H9 (cell line): Measurements from ENCODE around the gene ZNF362. TPM values are rescaled to one million over a fixed set of nuclear protein-coding genes. Genes with fewer than 3 reads are reported as not detected.

ENCODE experiments used
- DNase-seq: peaks from one replicate; pipeline ENCODE4 v3.0.0-alpha.2; 2017
- H2AFZ ChIP-seq: one replicate; pipeline ENCODE4 v1.6.1; 2013; ENCODE audit warnings: mild to moderate bottlenecking, low read length, control low read depth, moderate library complexity
- H2AK5ac ChIP-seq: 2 replicates; pipeline ENCODE4 v1.6.1; 2013; ENCODE audit warnings: low read length, control low read depth, mixed read lengths; ENCODE audit not compliant: insufficient read length
- H2BK120ac ChIP-seq: one replicate; pipeline ENCODE4 v1.6.1; 2013; ENCODE audit warnings: low read depth, mild to moderate bottlenecking, low read length, control low read depth, inconsistent platforms; ENCODE audit not compliant: poor library complexity, severe bottlenecking
- H2BK12ac ChIP-seq: 2 replicates; pipeline ENCODE4 v1.6.1; 2013; ENCODE audit warnings: low read length, control low read depth, mixed read lengths, low read depth; ENCODE audit not compliant: insufficient read length
- H2BK15ac ChIP-seq: 2 replicates; pipeline ENCODE4 v1.6.1; 2013; ENCODE audit warnings: low read depth, low read length, control low read depth
- H2BK20ac ChIP-seq: one replicate; pipeline ENCODE4 v1.6.1; 2013; ENCODE audit warnings: low read depth, mild to moderate bottlenecking, low read length, control low read depth, inconsistent platforms; ENCODE audit not compliant: poor library complexity, severe bottlenecking
- H2BK5ac ChIP-seq: 2 replicates; pipeline ENCODE4 v1.6.1; 2013; ENCODE audit warnings: low read length, control low read depth, mixed read lengths; ENCODE audit not compliant: insufficient read length
- H3K14ac ChIP-seq: 2 replicates; pipeline ENCODE4 v1.6.1; 2013; ENCODE audit warnings: low read length, control low read depth; ENCODE audit not compliant: insufficient read depth
- H3K18ac ChIP-seq: 2 replicates; pipeline ENCODE4 v1.6.1; 2013; ENCODE audit warnings: low read depth, mild to moderate bottlenecking, mixed read lengths, low read length, control low read depth; ENCODE audit not compliant: insufficient read length
- H3K23ac ChIP-seq: 2 replicates; pipeline ENCODE4 v1.6.1; 2013; ENCODE audit warnings: low read length, control low read depth, mixed read lengths, low read depth; ENCODE audit not compliant: insufficient read length
- H3K23me2 ChIP-seq: 2 replicates; pipeline ENCODE4 v1.6.1; 2013; ENCODE audit warnings: low read depth, mild to moderate bottlenecking, mixed read lengths, low read length, control low read depth; ENCODE audit not compliant: insufficient read length, poor library complexity, severe bottlenecking
- H3K27ac ChIP-seq: 2 replicates; pipeline ENCODE4 v1.5.1; 2013; ENCODE audit warnings: low read length, control low read depth, mixed read lengths, low read depth; ENCODE audit not compliant: insufficient read length
- H3K27me3 ChIP-seq: 2 replicates; pipeline ENCODE4 v1.6.1; 2013; ENCODE audit warnings: low read length, control low read depth, inconsistent platforms; ENCODE audit not compliant: insufficient read depth
- H3K4ac ChIP-seq: 2 replicates; pipeline ENCODE4 v1.6.1; 2013; ENCODE audit warnings: low read depth, mild to moderate bottlenecking, control low read depth, inconsistent platforms, low read length, moderate library complexity
- H3K4me1 ChIP-seq: 2 replicates; pipeline ENCODE4 v1.6.1; 2013; ENCODE audit warnings: low read length, control low read depth, inconsistent platforms; ENCODE audit not compliant: insufficient read depth
- H3K4me2 ChIP-seq: 2 replicates; pipeline ENCODE4 v1.6.1; 2013; ENCODE audit warnings: low read length, control low read depth, mixed read lengths; ENCODE audit not compliant: insufficient read length, insufficient read depth
- H3K56ac ChIP-seq: 2 replicates; pipeline ENCODE4 v1.6.1; 2013; ENCODE audit warnings: low read depth, mild to moderate bottlenecking, mixed read lengths, low read length, control low read depth; ENCODE audit not compliant: insufficient read length
- H3K79me1 ChIP-seq: 2 replicates; pipeline ENCODE4 v1.6.1; 2013; ENCODE audit warnings: low read depth, mild to moderate bottlenecking, moderate library complexity, low read length, control low read depth, inconsistent platforms; ENCODE audit not compliant: insufficient read depth, poor library complexity, severe bottlenecking
- H3K79me2 ChIP-seq: 2 replicates; pipeline ENCODE4 v1.6.1; 2013; ENCODE audit warnings: low read length, control low read depth, inconsistent platforms; ENCODE audit not compliant: insufficient read depth
- H3K9ac ChIP-seq: 2 replicates; pipeline ENCODE4 v1.6.1; 2013; ENCODE audit warnings: low read length, control low read depth, mixed read lengths; ENCODE audit not compliant: insufficient read length; ENCODE audit errors: extremely low read depth
- H3K9me3 ChIP-seq: one replicate; pipeline ENCODE4 v1.6.1; 2013; ENCODE audit warnings: low read depth, low read length, inconsistent platforms; ENCODE audit not compliant: control insufficient read depth
- H3T11ph ChIP-seq: one replicate; pipeline ENCODE4 v1.6.1; 2013; ENCODE audit warnings: mild to moderate bottlenecking, low read length, control low read depth, inconsistent platforms
- H4K20me1 ChIP-seq: one replicate; pipeline ENCODE4 v1.6.1; 2013; ENCODE audit not compliant: control insufficient read depth, insufficient read length, insufficient read depth
- H4K5ac ChIP-seq: 2 replicates; pipeline ENCODE4 v1.6.1; 2013; ENCODE audit warnings: low read depth, mild to moderate bottlenecking, mixed read lengths, low read length, control low read depth; ENCODE audit not compliant: insufficient read length
- H4K8ac ChIP-seq: replicated peaks from 2 replicates; pipeline ENCODE4 v1.6.1; 2013; ENCODE audit warnings: low read length, control low read depth, mixed read lengths, low read depth; ENCODE audit not compliant: insufficient read length
- H4K91ac ChIP-seq: 2 replicates; pipeline ENCODE4 v1.6.1; 2013; ENCODE audit warnings: low read depth, mild to moderate bottlenecking, moderate library complexity, mixed read lengths, low read length, control low read depth; ENCODE audit not compliant: insufficient read length
- H3K27ac Mint-ChIP-seq, 3 experiments: 2 replicates in 2 of 3; 3 replicates in 1 of 3; pipeline ENCODE4 v1.8.0; 2020 to 2021; ENCODE audit warnings: mixed read lengths in 3 of 3, mild to moderate bottlenecking in 1 of 3, moderate library complexity in 1 of 3
- H3K27me3 Mint-ChIP-seq: 2 replicates; pipeline ENCODE4 v1.8.0; 2021; ENCODE audit warnings: low read depth, mild to moderate bottlenecking, moderate library complexity, mixed read lengths
- H3K36me3 Mint-ChIP-seq, 3 experiments: 2 replicates in 2 of 3; 3 replicates in 1 of 3; pipeline ENCODE4 v1.8.0; 2020 to 2021; ENCODE audit warnings: low read depth in 3 of 3, mixed read lengths in 3 of 3; ENCODE audit not compliant: insufficient read depth in 1 of 3
- H3K4me1 Mint-ChIP-seq, 2 experiments: 2 replicates each; pipeline ENCODE4 v1.8.0; 2020; ENCODE audit warnings: mixed read lengths in 2 of 2
- H3K4me3 Mint-ChIP-seq, 2 experiments: 2 replicates in 1 of 2; 3 replicates in 1 of 2; pipeline ENCODE4 v1.8.0; 2020 to 2021; ENCODE audit warnings: mild to moderate bottlenecking in 2 of 2, mixed read lengths in 2 of 2, moderate library complexity in 1 of 2
- H3K9me3 Mint-ChIP-seq, 2 experiments: 2 replicates in 1 of 2; 3 replicates in 1 of 2; pipeline ENCODE4 v1.8.0; 2020; ENCODE audit warnings: mild to moderate bottlenecking in 2 of 2, mixed read lengths in 2 of 2, moderate library complexity in 1 of 2
- CTCF ChIP-seq: fragments of 200-600 bp; sonication (generic); conservative IDR thresholded peaks from 3 replicates; pipeline ENCODE4 v1.8.0; 2021; ENCODE audit warnings: antibody characterized with exemption, mild to moderate bottlenecking
- WGBS: extraction: QIAGEN DNeasy Blood & Tissue Kit; methylation state at CpG from one replicate; pipeline ENCODE4 v1.1.7; 2013; ENCODE audit warnings: missing lambda C conversion rate, low lambda C conversion rate, mixed read lengths; ENCODE audit not compliant: insufficient read length; ENCODE audit errors: extremely low coverage; 5-methylcytosine and 5-hydroxymethylcytosine counted together
- total RNA-seq: library from RNA; stranded (reverse); gene quantifications from 2 replicates; pipeline ENCODE4 v1.2.1, GENCODE V29; 2021

The ZNF362 gene
- total RNA-seq, 1 experiment from 2014 or later: 18.7 TPM

- H3K79me1 ChIP-seq: no peaks in the 10 kb centered on the region
- H3K79me2 ChIP-seq: no peaks in the 10 kb centered on the region
- H4K91ac ChIP-seq: no peak overlapping the region
- no peak overlapping the region for H3K18ac ChIP-seq
- no peak overlapping the region for H2AFZ ChIP-seq
- no peak overlapping the region for H2AK5ac ChIP-seq
- no peaks in the 10 kb centered on the region for H3K27me3 ChIP-seq
- peaks cover 19 to 39% (median 36%) of the 10 kb centered on the region in 3 experiments; a peak in 6 of 7 replicates for H3K36me3 Mint-ChIP-seq
- H3K27ac Mint-ChIP-seq: no peak overlapping the region; a peak in 1 of 7 replicates
- H2BK15ac ChIP-seq: no peak overlapping the region
- H2BK12ac ChIP-seq: no peak overlapping the region
- no peak overlapping the region for H3K27ac ChIP-seq
- H3K23me2 ChIP-seq: no peaks in the 10 kb centered on the region
- no peak overlapping the region for H2BK5ac ChIP-seq
- H3K27me3 Mint-ChIP-seq: no peaks in the 10 kb centered on the region; the same call in 1 of the 2 replicates
- H3K4ac ChIP-seq: no peak overlapping the region
- no CpG with 5 or more reads among the region's 8 CpGs for WGBS
- no peak overlapping the region for H3K9ac ChIP-seq
- H3K4me1 Mint-ChIP-seq: no peaks in the 10 kb centered on the region
- no peak overlapping the region for H2BK120ac ChIP-seq
- no peak overlapping the region for H3T11ph ChIP-seq
- H3K9me3 Mint-ChIP-seq: no peaks in the 10 kb centered on the region; a peak in 1 of 5 replicates
- no peak for DNase-seq
- H3K4me1 ChIP-seq: no peaks in the 10 kb centered on the region
- no peak overlapping the region for H2BK20ac ChIP-seq
- no peaks in the 10 kb centered on the region for H4K20me1 ChIP-seq
- no peak overlapping the region for H4K8ac ChIP-seq
- no peaks in the 10 kb centered on the region for H3K9me3 ChIP-seq
- no peak overlapping the region for H3K23ac ChIP-seq
- no peak overlapping the region for H4K5ac ChIP-seq
- H3K4me2 ChIP-seq: no peak overlapping the region
- no peak overlapping the region for H3K56ac ChIP-seq
- no peak overlapping the region for H3K4me3 Mint-ChIP-seq
- no peak for TF ChIP-seq CTCF
- no peak overlapping the region for H3K14ac ChIP-seq
These were observed 30.3 kb downstream of the ZNF362 start for GRCh38 chr1:33286451-33287185.
